ENCODE data around the gene CUX1.
"Not testable (repeated sequence)": the region's sequence is repeated elsewhere in the genome, so short reads cannot be mapped to it uniquely, and the experiment has no call there.

Gene CUX1

GRCh38 chr7:101826081-101826835 is 8.8 kb downstream of the CUX1 start:
- DNase-seq = no peak

GRCh38 chr7:101828301-101829020 is 11.0 kb downstream of the CUX1 start:
- DNase-seq = no peak

GRCh38 chr7:101829374-101829773 is 11.9 kb downstream of the CUX1 start:
- DNase-seq = no peak

- DNase-seq = no peak
These were observed 12.4 kb downstream of the CUX1 start for GRCh38 chr7:101829821-101830220.

GRCh38 chr7:101831396-101831795 is 14.0 kb downstream of the CUX1 start:
- DNase-seq = not testable (repeated sequence)

GRCh38 chr7:101832205-101832631 is 14.8 kb downstream of the CUX1 start:
- no peak for DNase-seq

GRCh38 chr7:101832685-101833375 is 15.4 kb downstream of the CUX1 start:
- DNase-seq = no peak

- no peak for DNase-seq
These were observed 16.4 kb downstream of the CUX1 start for GRCh38 chr7:101833799-101834198.

GRCh38 chr7:101835136-101835535 is 17.7 kb downstream of the CUX1 start:
- DNase-seq = no peak

GRCh38 chr7:101837433-101837832 is 20.0 kb downstream of the CUX1 start:
- not testable (repeated sequence) for DNase-seq

GRCh38 chr7:101838837-101839483 is 21.5 kb downstream of the CUX1 start:
- DNase-seq = no peak

- no peak for DNase-seq
These were observed 23.9 kb downstream of the CUX1 start for GRCh38 chr7:101841328-101841727.

GRCh38 chr7:101843293-101844271 is 26.2 kb downstream of the CUX1 start:
- DNase-seq = no peak

GRCh38 chr7:101845974-101846373 is 28.5 kb downstream of the CUX1 start:
- DNase-seq = no peak

- no peak for DNase-seq
These were observed 29.5 kb downstream of the CUX1 start for GRCh38 chr7:101846800-101847538.

- DNase-seq = no peak
These were observed 31.0 kb downstream of the CUX1 start for GRCh38 chr7:101848208-101848951.

- DNase-seq = not testable (repeated sequence)
These were observed 31.9 kb downstream of the CUX1 start for GRCh38 chr7:101849314-101849713.

- DNase-seq = not testable (repeated sequence)
These were observed 34.9 kb downstream of the CUX1 start for GRCh38 chr7:101852364-101852763.

- DNase-seq = no peak
These were observed 36.3 kb downstream of the CUX1 start for GRCh38 chr7:101853684-101854083.

GRCh38 chr7:101854084-101854865 is 36.8 kb downstream of the CUX1 start:
- DNase-seq = no peak

All from activated naive CD4-positive, alpha-beta T cell treated with anti-CD3 and anti-CD28 coated beads, Interleukin-2, amount 50 U/mL, for 16 hours (primary cell).